HG02840 (cell line): ENCODE results near the gene TXNDC17.
"Not testable (repeated sequence)": the region's sequence is repeated elsewhere in the genome, so short reads cannot be mapped to it uniquely, and the experiment has no call there.

ENCODE experiments used
- ATAC-seq: cut with Tn5 transposase; IDR thresholded peaks from one replicate; pipeline ENCODE4 v1.9.1; 2021; ENCODE audit warnings: mild to moderate bottlenecking, moderate library complexity, moderate number of reproducible peaks; ENCODE audit not compliant: unreplicated experiment, low FRiP score

Gene TXNDC17

GRCh38 chr17:6681671-6682070 is 40.8 kb downstream of the TXNDC17 start:
- no peak for ATAC-seq

- ATAC-seq = no peak
Observed at GRCh38 chr17:6682339-6682738, 41.5 kb downstream of the TXNDC17 start.

- no peak for ATAC-seq
Observed at GRCh38 chr17:6683081-6683684, 42.3 kb downstream of the TXNDC17 start.

- ATAC-seq = no peak
Observed at GRCh38 chr17:6683730-6684459, 43.0 kb downstream of the TXNDC17 start.

GRCh38 chr17:6684460-6684783 is 43.6 kb downstream of the TXNDC17 start:
- no peak for ATAC-seq

GRCh38 chr17:6684881-6685767 is 44.3 kb downstream of the TXNDC17 start:
- no peak for ATAC-seq

GRCh38 chr17:6686026-6686425 is 45.2 kb downstream of the TXNDC17 start:
- no peak for ATAC-seq

- ATAC-seq = no peak
Observed at GRCh38 chr17:6688944-6689343, 48.1 kb downstream of the TXNDC17 start.

- no peak for ATAC-seq
Observed at GRCh38 chr17:6690641-6691040, 49.8 kb downstream of the TXNDC17 start.

- no peak for ATAC-seq
Observed at GRCh38 chr17:6691546-6691945, 50.7 kb downstream of the TXNDC17 start.

- not testable (repeated sequence) for ATAC-seq
Observed at GRCh38 chr17:6691958-6692357, 51.1 kb downstream of the TXNDC17 start.
